COR-L47 (cell line): ENCODE data around the gene LHX3.

Experiments used
- DNase-seq: peaks from one replicate; lab custom pipeline; 2025; lab: John Stamatoyannopoulos, UW

The LHX3 gene

DNA sequence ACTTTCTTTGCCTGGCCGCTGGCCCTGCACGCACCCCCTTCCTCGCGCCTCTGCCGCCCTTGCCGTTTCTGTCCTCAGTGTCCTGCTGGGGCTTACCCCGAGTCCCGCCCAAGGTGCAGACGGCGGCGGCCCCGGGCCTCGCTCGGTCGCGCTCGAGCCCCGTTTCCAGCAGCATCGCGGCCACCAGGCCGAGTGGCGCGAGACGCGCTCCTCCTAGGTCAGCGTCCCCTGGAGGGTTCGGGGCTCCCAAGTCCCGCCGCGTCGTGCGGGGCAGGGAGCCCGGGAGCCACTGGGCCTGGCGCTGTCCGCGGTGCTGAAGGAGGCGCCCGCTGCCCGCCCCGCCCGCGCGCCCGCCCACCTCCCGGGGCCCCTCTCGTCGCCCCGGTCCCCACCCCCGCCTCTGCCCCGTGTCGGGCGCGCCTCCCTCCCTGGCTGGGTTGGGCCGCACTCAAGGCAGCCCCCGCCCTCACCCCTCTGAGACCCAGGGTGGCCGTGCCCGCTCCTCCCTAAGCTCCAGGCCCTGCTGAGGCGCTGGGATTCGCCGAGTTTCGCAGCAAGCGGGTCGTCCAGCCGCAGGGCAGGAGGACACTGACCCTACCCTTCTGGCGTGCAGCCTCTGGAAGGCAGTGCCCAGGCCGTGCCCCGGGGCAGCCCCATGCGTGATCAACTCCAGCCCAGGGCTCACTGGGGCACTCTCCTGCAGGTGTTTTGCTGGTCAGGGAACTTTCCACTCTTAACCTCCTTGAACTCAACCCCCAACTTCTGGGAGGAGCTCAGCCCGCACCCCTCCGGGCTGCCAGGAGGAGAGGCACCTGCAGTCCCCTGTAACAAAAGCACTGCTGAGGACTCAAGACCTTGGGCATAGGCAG is at the start of gene LHX3:
TSS of gene LHX3 (minus strand) at position 291 of the 869 bp plus-strand sequence. CDS start at position 175, 116 bp downstream.
- DNase-seq: no peak

DNA sequence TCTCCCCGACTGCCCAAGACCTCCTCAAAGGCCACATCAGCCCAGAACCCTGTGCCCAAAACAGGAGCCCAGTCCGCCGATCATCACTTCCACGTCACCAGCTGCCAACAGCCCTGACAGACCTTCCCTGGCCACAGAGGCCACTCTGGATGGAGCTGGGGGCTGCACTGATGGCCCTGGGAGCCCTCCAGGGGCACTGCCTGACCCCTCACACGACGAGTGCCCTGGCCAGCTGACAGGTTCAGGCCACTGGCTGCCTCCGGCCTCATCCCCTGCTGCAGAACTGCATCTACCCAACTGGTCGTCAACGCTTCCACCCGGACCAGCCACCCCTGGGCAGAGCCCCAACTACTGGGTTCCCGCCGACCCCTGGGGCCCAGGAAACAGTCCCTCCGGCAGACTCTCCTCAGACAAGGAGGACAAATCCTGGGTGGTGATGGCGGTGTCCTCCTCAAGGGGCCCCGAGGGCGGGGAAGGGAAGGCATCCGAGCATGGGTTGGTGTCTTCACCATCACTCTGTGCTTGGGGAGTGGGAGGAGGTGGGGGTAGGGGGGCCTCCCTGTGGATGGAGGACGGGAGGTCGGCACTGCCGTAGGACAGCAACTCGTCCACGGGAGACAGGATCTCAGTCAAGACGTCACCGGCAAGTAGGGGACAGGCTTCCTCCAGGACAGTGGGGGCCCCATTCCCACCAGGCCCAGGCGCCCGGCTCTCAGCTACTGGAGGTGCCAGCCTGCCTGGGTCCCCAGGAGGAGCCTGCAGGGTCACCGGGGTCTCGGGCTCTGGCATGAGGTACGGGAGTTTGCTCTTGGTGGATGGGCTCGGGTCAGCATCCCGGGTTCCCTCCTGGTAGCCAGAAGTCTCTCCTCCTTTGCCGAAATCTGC is 48.6 kb upstream of the LHX3 start:
- no peak for DNase-seq

DNA sequence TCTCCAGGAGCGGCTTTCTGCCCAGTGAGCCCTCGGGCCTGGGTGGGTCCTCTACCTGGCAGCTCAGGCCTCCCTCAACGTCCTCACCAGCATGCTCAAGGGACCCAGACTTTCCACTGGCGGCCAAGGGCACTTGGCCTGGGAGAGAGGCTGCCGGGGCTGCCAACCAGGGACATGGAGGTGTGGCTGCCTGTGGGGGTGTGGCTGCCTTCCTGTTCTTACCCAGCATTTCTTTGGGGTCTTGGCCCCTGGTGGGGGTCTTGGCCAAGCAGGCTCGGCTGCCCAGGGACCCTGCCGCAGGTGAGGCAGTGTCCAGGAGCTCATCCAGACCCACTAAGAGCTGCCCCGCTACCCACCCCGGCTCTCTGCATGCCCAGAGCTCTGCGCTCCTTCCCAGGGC is 47.9 kb upstream of the LHX3 start:
- DNase-seq: no peak

DNA sequence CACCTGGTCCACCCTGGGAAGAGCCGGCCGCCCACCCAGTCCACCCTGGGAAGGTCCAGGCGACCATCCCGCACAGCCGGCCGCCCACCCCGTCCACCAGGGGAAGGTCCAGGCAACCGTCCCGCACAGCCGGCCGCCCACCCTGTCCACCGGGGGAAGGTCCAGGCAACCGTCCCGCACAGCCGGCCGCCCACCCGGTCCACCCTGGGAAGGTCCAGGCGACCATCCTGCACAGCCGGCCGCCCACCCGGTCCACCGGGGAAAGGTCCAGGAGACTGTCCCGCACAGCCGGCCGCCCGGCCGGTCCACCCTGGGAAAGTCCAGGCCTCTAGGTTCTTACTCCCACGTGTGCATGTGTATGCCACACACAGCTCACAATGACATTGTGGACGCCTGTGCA is 47.4 kb upstream of the LHX3 start:
- no peak for DNase-seq

DNA sequence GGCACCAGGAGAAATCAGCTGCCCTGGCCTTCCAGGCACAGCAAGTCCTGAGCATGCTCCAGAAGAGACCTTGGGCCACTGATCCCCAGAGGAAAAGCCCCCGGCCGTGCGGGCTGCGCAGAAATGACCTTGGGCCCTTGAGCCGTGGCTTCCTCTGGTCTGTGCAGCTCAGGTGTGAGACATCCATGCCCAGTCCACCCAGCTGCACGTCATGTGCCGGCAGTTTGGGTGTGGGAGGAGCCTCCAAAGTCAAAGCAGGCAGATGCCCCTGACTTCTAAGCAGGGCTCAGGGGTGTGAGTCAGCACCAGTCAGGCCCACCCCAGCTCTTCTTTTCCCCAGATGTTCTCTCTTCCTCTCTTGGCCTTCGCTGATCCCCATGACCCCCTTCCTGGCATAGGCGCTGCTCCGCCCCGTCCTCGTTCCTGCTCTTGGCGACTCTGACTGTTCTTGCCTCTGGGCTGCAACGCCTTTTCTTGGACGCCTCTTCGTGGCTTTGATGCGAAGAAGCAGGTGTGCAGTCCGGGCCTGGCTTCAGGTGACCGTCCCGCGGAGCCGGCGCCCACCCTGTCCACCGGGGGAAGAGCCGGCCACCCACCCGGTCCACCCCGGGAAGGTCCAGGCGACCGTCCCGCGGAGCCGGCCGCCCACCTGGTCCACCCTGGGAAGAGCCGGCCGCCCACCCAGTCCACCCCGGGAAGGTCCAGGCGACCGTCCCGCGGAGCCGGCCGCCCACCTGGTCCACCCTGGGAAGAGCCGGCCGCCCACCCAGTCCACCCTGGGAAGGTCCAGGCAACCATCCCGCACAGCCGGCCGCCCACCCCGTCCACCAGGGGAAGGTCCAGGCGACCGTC is 46.6 kb upstream of the LHX3 start:
- DNase-seq: no peak

DNA sequence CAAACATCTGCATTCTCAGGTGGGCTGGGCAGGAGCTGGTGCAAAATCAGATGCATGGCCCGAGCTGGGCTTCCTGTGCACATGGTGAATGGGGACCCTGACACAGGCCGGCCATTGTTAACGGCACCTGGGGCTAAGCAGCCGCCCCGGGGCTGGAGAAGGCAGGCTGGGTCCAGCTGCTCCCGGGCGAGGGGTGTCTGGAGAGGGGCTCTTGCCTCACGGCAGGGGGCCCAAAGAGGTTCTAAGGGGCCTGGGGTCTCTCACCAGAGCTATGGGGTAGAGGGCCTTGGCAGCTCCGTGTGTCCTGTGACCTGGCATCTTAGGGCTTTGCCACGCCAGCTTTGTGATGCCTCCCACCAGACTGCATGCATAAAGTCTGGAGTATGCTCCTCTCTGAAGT is 45.7 kb upstream of the LHX3 start:
- no peak for DNase-seq

DNA sequence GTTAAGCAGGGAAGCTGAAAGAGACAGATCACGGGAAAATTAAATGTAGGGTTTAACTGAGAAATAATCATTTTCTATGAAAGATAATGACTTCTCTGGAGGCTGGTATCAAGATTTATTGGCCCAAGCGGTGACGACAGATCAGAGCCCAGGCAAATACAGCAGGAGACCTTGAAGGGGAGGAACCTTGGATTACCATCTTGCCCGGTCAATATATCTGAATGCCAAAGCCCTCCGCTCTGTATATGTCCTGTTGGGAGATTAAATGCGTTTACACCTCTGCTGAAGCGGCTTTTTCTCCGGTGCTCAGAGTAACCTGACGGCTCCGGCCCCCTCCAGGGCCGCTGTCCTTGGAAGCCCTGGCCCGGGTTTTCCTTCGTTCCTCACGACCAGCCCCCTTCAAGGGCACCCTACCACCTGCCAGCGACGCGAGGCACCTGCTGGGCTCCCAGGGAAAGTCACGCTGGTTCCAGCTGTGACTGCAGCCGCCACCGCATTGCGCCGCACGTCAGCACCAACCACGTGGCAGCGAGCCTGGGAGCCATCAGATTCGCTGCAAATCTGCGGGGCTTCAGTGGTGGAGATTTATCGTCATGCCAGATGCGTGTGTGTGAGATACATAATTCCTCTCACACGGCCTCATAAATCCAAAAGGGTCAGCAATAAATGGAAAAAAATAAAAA is 45.1 kb upstream of the LHX3 start:
- peak; percentile 85 for DNase-seq

DNA sequence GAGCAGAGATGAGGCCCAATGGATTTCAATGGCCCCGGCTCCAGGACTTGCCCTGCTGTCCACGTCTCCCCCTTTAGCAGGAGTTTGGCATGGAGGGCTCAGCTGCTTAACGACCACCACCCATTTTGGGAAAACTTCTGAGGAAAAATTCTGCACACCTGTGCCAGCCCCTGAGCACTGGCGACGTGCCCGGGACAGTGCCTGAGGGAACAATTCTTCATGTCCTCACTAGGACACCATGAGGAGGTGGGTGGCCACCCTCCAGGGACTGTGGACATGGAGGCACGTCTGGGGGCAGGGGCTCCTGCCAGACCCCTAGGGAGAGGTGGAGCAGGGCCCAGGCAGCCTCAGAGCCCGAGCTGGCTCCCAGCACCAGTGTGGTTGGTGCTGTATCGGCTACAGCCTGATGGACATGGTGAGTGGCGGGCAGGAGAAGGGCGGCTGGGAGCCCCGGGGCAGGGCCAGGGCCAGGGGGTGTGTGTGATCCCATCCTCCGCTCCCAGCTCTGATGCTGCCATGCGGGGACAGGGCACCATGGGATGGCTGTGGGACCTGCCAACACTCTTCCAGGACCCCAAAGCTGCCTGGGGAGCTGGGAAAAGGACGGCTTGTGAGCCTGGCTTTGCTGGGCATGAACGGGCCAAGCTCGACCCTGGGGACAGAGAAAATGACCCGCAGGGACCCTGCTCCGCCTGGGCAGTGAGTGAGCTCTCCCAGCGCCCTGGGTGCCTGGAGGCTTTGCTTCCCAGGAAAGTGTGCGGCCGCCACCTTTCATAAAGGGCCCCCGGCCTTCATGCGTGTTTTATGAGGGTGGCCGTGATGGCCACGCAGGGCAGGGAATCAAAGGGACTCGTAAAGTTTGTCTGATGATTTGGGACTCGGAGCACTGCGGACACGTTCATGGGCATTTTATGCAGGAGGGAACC is 44.3 kb upstream of the LHX3 start:
- no peak for DNase-seq

DNA sequence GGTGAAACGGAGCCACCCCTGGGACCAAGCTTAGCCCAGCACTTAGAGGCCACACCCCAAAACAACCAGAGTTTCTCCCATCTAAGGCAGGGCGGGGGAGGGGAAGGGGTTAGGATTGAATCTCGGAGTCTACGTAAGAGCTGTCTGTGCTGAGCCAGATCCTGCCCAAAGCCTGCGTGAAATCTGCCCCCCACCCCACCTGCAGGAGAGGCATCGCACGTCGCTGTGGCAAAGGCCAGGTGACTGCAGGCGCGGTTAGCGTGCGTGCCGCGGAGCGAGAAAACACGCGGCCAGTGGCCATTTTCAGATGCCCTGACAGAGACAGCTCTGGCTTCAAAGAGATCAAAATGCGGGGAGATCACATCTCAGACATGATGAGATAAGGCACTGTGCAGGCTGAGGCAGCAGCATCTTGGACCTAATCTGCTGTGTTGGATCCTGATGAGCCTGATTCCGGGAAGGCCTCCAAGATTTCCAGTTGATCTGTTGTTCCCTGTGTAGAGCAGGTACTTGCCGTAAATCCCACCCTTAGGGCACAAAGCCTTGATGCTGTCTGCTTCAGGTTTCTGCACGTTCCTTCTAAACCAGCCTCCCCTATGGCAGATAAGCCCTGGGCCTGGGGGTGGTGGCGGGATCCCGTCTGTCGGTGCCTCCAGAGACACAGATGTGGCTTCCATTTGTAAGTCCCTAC is 43.2 kb upstream of the LHX3 start:
- no peak for DNase-seq

DNA sequence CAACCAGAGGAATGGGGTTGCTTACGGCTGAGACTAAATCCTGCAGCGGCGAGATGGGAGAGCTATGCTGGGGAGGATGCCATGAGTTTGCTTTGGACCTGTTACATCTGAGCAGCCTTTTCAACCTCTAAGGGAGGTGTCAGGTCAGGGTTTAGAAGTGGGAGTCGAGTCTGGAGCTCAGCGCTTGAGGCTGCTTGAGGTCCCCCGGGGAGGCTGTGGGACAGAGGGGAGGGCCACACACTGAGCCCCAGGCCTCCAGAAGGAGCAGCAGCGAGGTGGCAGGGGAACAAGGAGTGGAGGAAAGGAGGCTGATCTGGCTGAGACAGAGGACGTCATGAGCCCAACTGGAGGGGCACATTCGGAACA is 42.6 kb upstream of the LHX3 start:
- no peak for DNase-seq

DNA sequence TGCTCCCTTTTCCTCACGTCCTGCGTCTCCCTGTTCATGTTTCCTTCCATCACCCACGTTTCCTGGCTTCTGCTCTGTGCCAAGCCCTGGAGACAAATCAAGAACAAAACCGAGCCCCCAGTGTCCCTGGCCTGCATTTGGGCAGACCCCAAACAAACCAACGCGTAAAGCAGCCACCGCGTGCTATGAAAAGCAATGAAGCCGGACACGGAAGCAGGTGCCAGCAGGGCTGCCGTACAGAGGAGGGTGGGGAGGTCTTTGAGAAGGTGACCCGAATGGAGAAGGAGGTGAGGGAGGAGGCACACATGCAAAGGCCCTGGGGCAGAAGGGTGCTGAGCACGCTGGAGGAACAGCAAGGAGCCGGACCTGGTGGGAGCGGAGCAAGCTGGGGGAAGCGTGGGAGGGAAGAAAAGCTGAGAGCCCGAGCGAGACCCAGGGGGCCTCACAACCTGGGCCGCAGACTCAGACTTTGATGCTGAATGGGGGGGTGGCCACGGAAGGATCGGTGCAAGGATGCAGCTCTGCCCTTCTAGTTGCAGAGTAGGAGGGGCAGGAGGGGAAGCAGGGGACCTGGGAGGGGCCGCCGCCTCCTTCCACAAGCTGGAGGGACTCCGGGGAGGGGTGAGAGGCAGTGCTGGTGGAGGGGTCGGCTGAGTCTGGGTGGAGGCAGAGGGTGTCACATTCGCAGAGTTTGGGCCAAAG is 42.1 kb upstream of the LHX3 start:
- no peak for DNase-seq

DNA sequence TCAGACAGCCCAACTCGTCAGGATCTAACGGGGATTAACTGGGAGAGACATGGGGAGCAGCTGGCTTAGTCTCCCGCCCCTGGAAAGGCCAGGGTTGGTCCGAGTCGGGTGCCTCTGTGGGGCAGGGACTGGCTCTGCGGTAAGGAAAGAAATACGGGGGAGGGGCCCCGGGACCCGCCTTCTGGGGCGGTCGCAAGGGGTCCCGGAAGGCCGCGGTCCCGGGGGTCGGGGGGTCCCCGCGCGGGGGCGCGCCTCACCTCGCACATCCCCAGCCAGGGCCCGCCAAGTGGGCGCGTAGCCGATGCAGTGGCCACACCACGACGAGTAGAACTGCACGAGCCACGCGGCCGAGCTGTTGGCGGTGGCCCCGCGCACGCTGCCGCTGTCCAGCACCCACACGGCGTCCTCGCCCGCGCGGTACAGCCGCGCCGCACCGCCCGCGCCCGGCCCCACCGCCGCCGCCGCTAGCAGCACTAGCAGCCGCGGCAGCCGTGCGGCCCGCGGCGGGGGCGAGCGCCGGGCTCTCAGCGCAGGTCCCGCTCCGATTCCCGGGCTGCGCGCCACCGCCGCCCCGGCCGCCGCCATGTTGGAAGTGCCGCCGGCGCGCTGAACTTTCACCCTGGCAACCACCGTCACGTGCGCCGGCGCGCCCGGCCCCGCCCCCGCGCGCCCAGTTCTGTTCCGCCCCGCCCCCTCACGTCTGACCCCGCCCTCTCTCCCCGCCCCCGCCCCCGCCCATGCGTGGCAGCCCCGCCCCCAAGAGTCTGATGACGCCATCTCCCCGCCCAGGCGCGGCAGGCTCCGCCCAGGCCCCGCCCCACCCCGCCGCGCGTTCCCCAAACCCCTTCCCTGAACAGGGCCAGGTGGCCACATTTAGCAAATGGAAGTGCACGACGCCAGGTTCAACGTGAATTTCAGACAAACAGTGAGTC is 40.6 kb upstream of the LHX3 start, which contains the start of gene QSOX2:
TSS of gene QSOX2 (minus strand) at position 594 of the 932 bp plus-strand sequence. CDS start at position 585, 9 bp downstream.
- DNase-seq: peak; percentile 84

DNA sequence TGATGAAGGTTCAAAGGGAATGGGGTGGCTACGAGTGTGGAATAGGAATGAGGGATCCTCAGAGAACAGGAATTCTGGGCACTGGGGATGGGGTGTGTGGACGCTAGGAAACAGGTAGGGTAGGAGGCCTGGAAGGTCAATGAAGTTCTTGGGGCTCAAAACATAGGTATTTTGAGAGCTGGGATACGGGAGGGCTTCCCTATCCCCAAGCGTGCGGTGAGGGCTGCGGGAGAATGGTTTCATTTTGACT is 40.0 kb upstream of the LHX3 start:
- no peak for DNase-seq

DNA sequence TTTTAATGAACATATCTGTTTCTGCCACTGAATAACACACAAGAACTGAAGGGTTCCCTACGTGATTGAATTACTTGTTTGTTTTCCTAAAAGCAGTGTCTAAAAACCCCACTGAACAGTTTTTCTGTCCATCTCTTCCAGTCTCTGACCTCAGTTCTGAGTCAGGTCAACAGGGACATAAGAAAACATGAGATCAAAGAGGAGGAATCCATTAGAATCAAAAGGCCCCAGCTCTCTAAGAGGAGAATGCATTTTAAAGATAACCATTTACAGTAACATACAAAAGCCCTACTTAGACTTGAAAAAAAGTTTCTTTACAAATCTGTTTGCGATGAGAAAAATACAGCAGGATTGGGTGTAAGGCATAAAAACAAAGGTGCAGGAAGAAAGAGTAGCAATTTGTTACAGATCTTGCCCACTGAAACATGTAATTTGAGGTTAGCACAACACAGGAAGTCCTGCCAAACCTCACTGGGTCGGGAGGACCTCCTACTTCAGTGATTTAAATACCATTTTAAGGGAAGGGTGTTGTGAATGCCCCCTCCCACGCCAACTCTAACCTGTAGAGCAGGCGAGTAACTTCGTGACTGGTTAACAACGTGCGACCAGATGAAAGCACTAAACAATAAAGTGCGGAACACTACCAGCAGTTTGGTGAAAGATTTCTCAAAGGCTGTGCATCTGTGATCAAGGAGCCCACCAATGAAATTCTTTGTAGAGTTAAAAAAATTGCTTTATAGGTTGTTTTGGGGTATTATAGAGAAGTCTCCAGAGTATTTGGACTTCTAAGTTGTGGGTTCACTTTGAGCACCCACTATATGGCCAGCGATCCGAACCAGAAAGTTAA is 39.4 kb upstream of the LHX3 start:
- no peak for DNase-seq

DNA sequence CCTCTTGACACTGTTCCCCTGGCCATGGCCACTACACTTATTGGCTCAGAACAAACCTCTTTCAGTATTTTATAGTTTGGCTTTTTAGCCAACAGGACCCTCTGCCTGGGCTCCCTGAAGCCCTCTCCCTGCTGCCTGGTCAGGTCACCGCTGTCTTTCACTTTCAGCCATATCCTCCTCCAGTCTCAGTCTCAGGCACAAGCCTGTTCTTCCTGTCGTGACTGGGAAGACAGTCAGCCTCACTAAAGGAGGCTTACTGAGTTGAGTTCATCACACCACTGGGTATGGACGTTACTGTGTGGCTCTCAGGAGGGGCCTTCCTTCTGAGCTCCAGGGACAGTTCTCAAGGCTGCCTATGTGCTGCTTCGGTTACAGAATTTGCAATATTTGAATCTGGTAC is 38.7 kb upstream of the LHX3 start:
- DNase-seq: no peak

DNA sequence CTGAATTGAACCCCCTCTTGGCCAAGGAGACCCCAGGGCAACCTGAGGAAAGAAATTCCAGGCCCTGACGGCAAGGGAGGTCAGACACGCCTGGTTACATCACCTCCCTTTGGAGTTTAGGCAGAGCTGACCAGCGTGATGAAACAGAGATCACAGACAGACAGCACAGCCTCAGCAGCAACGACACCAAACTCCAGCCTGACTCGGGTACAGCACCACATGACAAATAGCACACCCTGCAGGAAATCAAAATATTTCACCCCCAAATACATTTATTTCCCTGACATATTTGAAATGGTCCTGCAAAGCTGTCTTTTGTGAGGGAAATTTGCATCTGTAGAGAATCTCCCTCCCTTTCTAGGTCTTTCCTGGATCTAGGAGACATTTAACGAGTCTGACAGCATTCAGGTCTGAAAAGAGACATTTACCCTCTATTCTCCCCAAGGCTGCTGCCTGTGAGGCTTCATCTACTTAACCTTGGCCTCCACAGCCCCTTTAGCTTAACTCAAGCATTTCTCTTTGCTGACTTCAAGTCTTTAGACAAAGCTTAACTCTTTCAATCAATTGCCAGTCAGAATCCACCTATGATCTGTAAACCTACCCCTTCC is 38.1 kb upstream of the LHX3 start:
- no peak for DNase-seq

DNA sequence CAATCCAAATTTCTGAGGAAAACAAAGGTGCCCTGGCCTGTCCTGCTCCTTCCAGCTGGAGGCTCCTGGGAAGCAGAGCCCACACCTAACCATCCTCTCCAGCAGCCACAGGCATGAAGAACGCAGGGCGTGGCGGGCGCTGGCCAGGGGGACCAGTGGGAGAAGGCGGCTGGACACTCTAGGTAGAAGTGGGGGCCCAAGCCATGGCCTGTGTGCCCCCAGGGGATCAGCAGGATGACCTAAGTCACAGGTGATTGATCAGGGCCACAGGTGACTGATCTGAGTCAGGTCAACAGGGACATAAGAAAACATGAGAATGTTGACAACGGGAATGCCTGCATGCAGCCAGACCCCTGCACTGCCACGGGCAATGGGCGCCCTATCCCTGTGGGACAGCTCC is 37.3 kb upstream of the LHX3 start:
- no peak for DNase-seq
